SK-N-SH (cell line): ENCODE data around the gene VSIG10L. TPM values are rescaled to one million over a fixed set of nuclear protein-coding genes. Genes with fewer than 3 reads are reported as not detected.

Experiments used
- CTCF ChIA-PET: fragments of 300-600, 350-600 bp; formaldehyde crosslinking; extraction: SDS; loops from one replicate; lab custom pipeline; 2021; lab: Yijun Ruan, JAX
- POLR2A ChIA-PET: fragments of 350-600 bp; sonication (Branson Sonifier 250); formaldehyde crosslinking; extraction: SDS; loops from one replicate; lab custom pipeline; 2020; ENCODE audit warnings: antibody characterized with exemption, inconsistent platforms; lab: Yijun Ruan, JAX
- DNase-seq: peaks from one replicate; pipeline ENCODE4 v3.0.0; 2012
- H2AFZ ChIP-seq: fragments of 200-600 bp; sonication (generic); 2 replicates; pipeline ENCODE4 v1.8.1; 2016; ENCODE audit warnings: antibody characterized with exemption, mild to moderate bottlenecking, low read depth
- H3F3A ChIP-seq: fragments of 200-600 bp; sonication (generic); replicated peaks from 2 replicates; pipeline ENCODE3; 2016; ENCODE audit warnings: antibody characterized with exemption, mild to moderate bottlenecking; ENCODE audit not compliant: insufficient read depth
- H3K27ac ChIP-seq, 2 experiments: fragments of 200-500 bp in 1 of 2; fragments of 200-600 bp in 1 of 2; sonication (Bioruptor generic) in 1 of 2; sonication (generic), shearing (Covaris generic) in 1 of 2; 2 replicates each; pipeline versions ENCODE4 v1.5.1 to v1.6.1; 2014 to 2016; ENCODE audit warnings: low read depth in 2 of 2, inconsistent platforms in 1 of 2, low read length in 1 of 2, mild to moderate bottlenecking in 1 of 2, mixed read lengths in 1 of 2
- H3K27me3 ChIP-seq: fragments of 200-600 bp; sonication (generic), shearing (Covaris generic); 2 replicates; pipeline ENCODE4 v1.6.1; 2016; ENCODE audit warnings: mixed run types; ENCODE audit not compliant: insufficient read depth
- H3K36me3 ChIP-seq, 2 experiments: fragments of 200-500 bp in 1 of 2; fragments of 200-600 bp in 1 of 2; sonication (Bioruptor generic) in 1 of 2; sonication (generic) in 1 of 2; replicated peaks in 1 of 2; 2 replicates each; pipeline versions ENCODE3 to v1.5.1; 2014 to 2016; ENCODE audit warnings: low read length in 1 of 2, mild to moderate bottlenecking in 1 of 2; ENCODE audit not compliant: insufficient read depth in 2 of 2, control insufficient read depth in 1 of 2
- H3K4me1 ChIP-seq, 2 experiments: fragments of 200-500 bp in 1 of 2; fragments of 200-600 bp in 1 of 2; sonication (Bioruptor generic) in 1 of 2; sonication (generic), shearing (Covaris generic) in 1 of 2; 2 replicates each; pipeline versions ENCODE4 v1.5.1 to v1.6.1; 2014 to 2016; ENCODE audit warnings: low read depth in 1 of 2, low read length in 1 of 2, mixed run types in 1 of 2; ENCODE audit not compliant: insufficient read depth in 2 of 2, control insufficient read depth in 1 of 2
- H3K4me2 ChIP-seq: fragments of 200-600 bp; sonication (generic), shearing (Covaris generic); 2 replicates; pipeline ENCODE4 v1.6.1; 2017; ENCODE audit warnings: mixed run types
- H3K4me3 ChIP-seq, 2 experiments: fragments of 200-500 bp in 1 of 2; fragments of 200-600 bp in 1 of 2; sonication (Bioruptor generic) in 1 of 2; sonication (generic), shearing (Covaris generic) in 1 of 2; 2 replicates each; pipeline versions ENCODE4 v1.5.1 to v1.8.1; 2014 to 2016; ENCODE audit warnings: low read depth in 2 of 2, inconsistent platforms in 1 of 2, low read length in 1 of 2, mild to moderate bottlenecking in 1 of 2, mixed read lengths in 1 of 2, moderate library complexity in 1 of 2
- H3K79me2 ChIP-seq: fragments of 200-600 bp; sonication (generic); 2 replicates; pipeline ENCODE4 v1.8.1; 2017; ENCODE audit warnings: mild to moderate bottlenecking; ENCODE audit not compliant: insufficient read depth
- H3K9ac ChIP-seq: fragments of 200-600 bp; sonication (generic); 2 replicates; pipeline ENCODE4 v1.6.1; 2017; ENCODE audit warnings: mixed run types
- H3K9me2 ChIP-seq: fragments of 200-600 bp; sonication (generic); 2 replicates; pipeline ENCODE4 v1.6.1; 2017; ENCODE audit warnings: mixed run types
- H3K9me3 ChIP-seq: fragments of 200-600 bp; sonication (generic); 2 replicates; pipeline ENCODE4 v1.6.1; 2017; ENCODE audit warnings: mixed run types, mild to moderate bottlenecking, moderate library complexity
- H4K20me1 ChIP-seq: fragments of 200-600 bp; sonication (generic); 2 replicates; pipeline ENCODE4 v1.6.1; 2017; ENCODE audit warnings: mild to moderate bottlenecking, mixed run types; ENCODE audit not compliant: insufficient read depth
- CHD2 ChIP-seq: fragments of 150-350 bp; IDR thresholded peaks from 2 replicates; pipeline ENCODE4 v1.6.1; 2018; ENCODE audit warnings: low read length; ENCODE audit not compliant: partially characterized antibody
- CTCF ChIP-seq: fragments of 200-600 bp; sonication (generic); IDR thresholded peaks from 2 replicates; pipeline ENCODE4 v1.6.1; 2017; ENCODE audit warnings: antibody characterized with exemption, mild to moderate bottlenecking, moderate library complexity
- EP300 ChIP-seq, 2 experiments: IDR thresholded peaks; 2 replicates each; pipeline versions ENCODE4 v1.4.0 to v1.6.1; 2012; ENCODE audit warnings: borderline replicate concordance in 1 of 2, low read depth in 1 of 2, low read length in 1 of 2
- GATA2 ChIP-seq: sonication (generic); formaldehyde crosslinking; IDR thresholded peaks from 2 replicates; pipeline ENCODE4 v1.5.0; 2020; ENCODE audit warnings: mild to moderate bottlenecking, missing genetic modification reagents
- IRF3 ChIP-seq: fragments of 150-350 bp; IDR thresholded peaks from 2 replicates; pipeline ENCODE4 v1.6.1; 2016; ENCODE audit warnings: mild to moderate bottlenecking, low read depth, low read length
- MEF2A ChIP-seq: IDR thresholded peaks from 2 replicates; pipeline ENCODE4 v1.4.0; 2012; ENCODE audit warnings: low read depth, borderline replicate concordance
- MXI1 ChIP-seq: IDR thresholded peaks from 2 replicates; pipeline ENCODE4 v1.6.1; 2012; ENCODE audit warnings: mild to moderate bottlenecking, low read depth, low read length, improper control_type of control experiment
- NRF1 ChIP-seq: IDR thresholded peaks from 2 replicates; pipeline ENCODE4 v1.6.1; 2012; ENCODE audit warnings: low read depth, mild to moderate bottlenecking, low read length
- PBX3 ChIP-seq: IDR thresholded peaks from 2 replicates; pipeline ENCODE4; 2012
- REST ChIP-seq: IDR thresholded peaks from 2 replicates; pipeline ENCODE4 v1.6.1; 2012; ENCODE audit warnings: mild to moderate bottlenecking, low read depth, low read length, moderate library complexity
- RFX5 ChIP-seq: IDR thresholded peaks from 2 replicates; pipeline ENCODE4 v1.6.1; 2012; ENCODE audit warnings: mild to moderate bottlenecking, improper control_type of control experiment, low read length
- SMC3 ChIP-seq: IDR thresholded peaks from 2 replicates; pipeline ENCODE4 v1.6.1; 2012; ENCODE audit warnings: low read depth, low read length, improper control_type of control experiment
- TAF1 ChIP-seq: IDR thresholded peaks from 2 replicates; pipeline ENCODE4 v1.6.1; 2012; ENCODE audit warnings: low read depth, mild to moderate bottlenecking, low read length, moderate library complexity, borderline replicate concordance
- ZBTB33 ChIP-seq: IDR thresholded peaks from 2 replicates; pipeline ENCODE4 v1.4.0; 2012; ENCODE audit warnings: low read depth, borderline replicate concordance
- WGBS: methylation state at CpG from one replicate; pipeline ENCODE4 v1.1.6; 2017; ENCODE audit warnings: low lambda C conversion rate; 5-methylcytosine and 5-hydroxymethylcytosine counted together
- polyA plus RNA-seq, 3 experiments: library from polyadenylated mRNA; depleted of rRNA; stranded (reverse); fragments of >200 nt; gene quantifications; 2 replicates each; pipeline ENCODE4 v1.2.3, GENCODE V29; 2012

The VSIG10L gene
- polyA plus RNA-seq, 1 of the 3 experiments (the other 2 are of a cell fraction) = 2.7 TPM

GRCh38 chr19:51342631-51343569, 961 bp upstream of the VSIG10L start:
- H3F3A ChIP-seq = peaks cover 3% of the 10 kb centered on the region
- ChIA-PET CTCF (interaction anchor here (1.3 to 2.1 kb wide), 4 partner anchors 13 to 435 kb away, joined by 3 to 8 read pairs (median 4); no protein-coding TSS in a partner anchor), POLR2A (interaction anchor here (1.3 kb wide), 1 partner anchor 22 kb away, joined by 4 read pairs; no protein-coding TSS in a partner anchor)
- no peak overlapping the region for H3K4me3 ChIP-seq
- H3K27me3 ChIP-seq = no peaks in the 10 kb centered on the region
- no peaks in the 10 kb centered on the region for H3K9me2 ChIP-seq
- 69% methylated on average over 8 of the region's 9 CpGs for WGBS
- TF ChIP-seq MXI1 = no peak
- no peak for TF ChIP-seq GATA2
- no peak for TF ChIP-seq CHD2
- no peak for TF ChIP-seq RFX5
- TF ChIP-seq TAF1 = no peak
- DNase-seq = no peak
- no peak overlapping the region for H3K4me2 ChIP-seq
- no peaks in the 10 kb centered on the region for H4K20me1 ChIP-seq
- no peaks in the 10 kb centered on the region for H3K79me2 ChIP-seq
- H3K27ac ChIP-seq = no peak overlapping the region
- no peak overlapping the region for H2AFZ ChIP-seq
- peaks cover 0 to 8% of the 10 kb centered on the region in 2 experiments; a peak in 1 of 4 replicates for H3K4me1 ChIP-seq
- H3K9ac ChIP-seq = no peak overlapping the region
- H3K9me3 ChIP-seq = no peaks in the 10 kb centered on the region
- H3K36me3 ChIP-seq = no peaks in the 10 kb centered on the region

GRCh38 chr19:51341066-51341465, 873 bp downstream of the VSIG10L start:
- H3K4me2 ChIP-seq = no peak overlapping the region
- CTCF ChIA-PET = interaction anchor here (1.0 to 2.1 kb wide), 8 partner anchors 10 to 437 kb away, joined by 3 to 8 read pairs (median 4); partner anchors contain the start of gene ETFB
- no peaks in the 10 kb centered on the region for H3K36me3 ChIP-seq
- H3K27ac ChIP-seq = no peak overlapping the region
- H3K27me3 ChIP-seq = no peaks in the 10 kb centered on the region
- H4K20me1 ChIP-seq = no peaks in the 10 kb centered on the region
- H2AFZ ChIP-seq = no peak overlapping the region
- POLR2A ChIA-PET = interaction anchor here (1.3 kb wide), 1 partner anchor 24 kb away, joined by 4 read pairs; no protein-coding TSS in a partner anchor
- no peaks in the 10 kb centered on the region for H3K79me2 ChIP-seq
- peaks cover 0 to 8% of the 10 kb centered on the region in 2 experiments; a peak in 1 of 4 replicates for H3K4me1 ChIP-seq
- H3F3A ChIP-seq = peaks cover 3% of the 10 kb centered on the region
- H3K4me3 ChIP-seq = no peak overlapping the region
- no peaks in the 10 kb centered on the region for H3K9me2 ChIP-seq
- H3K9ac ChIP-seq = no peak overlapping the region
- H3K9me3 ChIP-seq = no peaks in the 10 kb centered on the region
- no peak for DNase-seq
- 93% methylated on average over 12 of the region's 18 CpGs for WGBS
- TF ChIP-seq MXI1 (no peak), MEF2A (no peak), ZBTB33 (no peak), CTCF (no peak), CHD2 (no peak), NRF1 (no peak), PBX3 (no peak), IRF3 (no peak), SMC3 (no peak), REST (no peak), EP300 (IDR thresholded peaks at IDR 0.05; ENCODE audit: borderline replicate concordance in 1 of 2, low read depth in 1 of 2, low read length in 1 of 2) (no peak)
